PC-9 (cell line): ENCODE measurements around the gene SST.

Source experiments
- CTCF ChIP-seq: fragments of 200-600 bp; sonication (generic); conservative IDR thresholded peaks from 2 replicates; pipeline ENCODE4 v1.6.1; 2017; ENCODE audit warnings: mixed run types, antibody characterized with exemption, mild to moderate bottlenecking, moderate library complexity
- EZH2 ChIP-seq: fragments of 200-600 bp; sonication (generic); IDR thresholded peaks from 2 replicates; pipeline ENCODE4 v1.8.0; 2017; ENCODE audit warnings: antibody characterized with exemption, low read depth

- TF ChIP-seq CTCF (no peak), EZH2 (no peak)
These were observed 28.7 kb downstream of the SST start for GRCh38 chr3:187641320-187642016.
